Lung (tissue), 12 donors: ENCODE results near the gene NHS. TPM values are rescaled to one million over a fixed set of nuclear protein-coding genes. Genes with fewer than 3 reads are reported as not detected.

Experiments
- ATAC-seq: fragments of 200-7000 bp; cut with Tn5 transposase; one replicate; pipeline ENCODE4 v1.9.1; 2020; ENCODE audit warnings: moderate number of reproducible peaks; ENCODE audit not compliant: insufficient read depth, low FRiP score
- DNase-seq, 3 donors: peaks; one replicate each; pipeline ENCODE4 v3.0.0-alpha.2; 2013 to 2017
- H3K27ac ChIP-seq, 2 donors: one replicate each; pipeline ENCODE4 v1.5.1; 2013; ENCODE audit warnings: mild to moderate bottlenecking in 2 of 2, moderate library complexity in 2 of 2, control low read depth in 1 of 2, inconsistent platforms in 1 of 2, low read depth in 1 of 2, low read length in 1 of 2
- H3K27me3 ChIP-seq, 3 donors: one replicate each; pipeline ENCODE4 v1.5.1; 2013; ENCODE audit warnings: low read length in 2 of 3; ENCODE audit not compliant: control insufficient read depth in 3 of 3, insufficient read depth in 3 of 3
- H3K36me3 ChIP-seq, 4 donors: one replicate each; pipeline ENCODE4 v1.5.1; 2013; ENCODE audit warnings: low read length in 4 of 4, mild to moderate bottlenecking in 1 of 4, moderate library complexity in 1 of 4; ENCODE audit not compliant: control insufficient read depth in 4 of 4, insufficient read depth in 4 of 4
- H3K4me1 ChIP-seq, 5 donors: one replicate each; pipeline ENCODE4 v1.5.1; 2013; ENCODE audit warnings: low read length in 5 of 5, mild to moderate bottlenecking in 2 of 5, moderate library complexity in 1 of 5; ENCODE audit not compliant: control insufficient read depth in 5 of 5, insufficient read depth in 5 of 5
- H3K4me3 ChIP-seq: one replicate; pipeline ENCODE4 v1.5.1; 2013; ENCODE audit warnings: mild to moderate bottlenecking, control low read depth, moderate library complexity
- H3K9ac ChIP-seq, 2 donors: one replicate each; pipeline ENCODE4 v1.5.1; 2013; ENCODE audit warnings: low read length in 2 of 2, control low read depth in 1 of 2; ENCODE audit not compliant: insufficient read depth in 1 of 2
- H3K9me3 ChIP-seq, 4 donors: one replicate each; pipeline ENCODE4 v1.5.1; 2013; ENCODE audit warnings: low read length in 3 of 4, mild to moderate bottlenecking in 1 of 4, moderate library complexity in 1 of 4; ENCODE audit not compliant: control insufficient read depth in 4 of 4, insufficient read depth in 3 of 4
- WGBS, 2 donors: extraction: QIAGEN DNeasy Blood & Tissue Kit; methylation state at CpG; one replicate each; pipeline ENCODE4 v1.1.7; 2013; 5-methylcytosine and 5-hydroxymethylcytosine counted together
- polyA plus RNA-seq, 2 donors: library from polyadenylated mRNA; stranded (reverse); fragments of 200-250 nt; gene quantifications; one replicate each; pipeline ENCODE4 v1.2.1, GENCODE V29; 2013
- total RNA-seq, 2 donors: library from RNA; depleted of rRNA in 1 of 2; stranded (reverse); fragments of >200 nt in 1 of 2; gene quantifications; one replicate each; pipeline ENCODE4 v1.2.1, GENCODE V29; 2014 to 2021
- TF ChIP-seq, protein P1 (sequence below): IDR thresholded peaks from 2 replicates; pipeline ENCODE4 v1.5.1; 2012; ENCODE audit warnings: mild to moderate bottlenecking; ENCODE audit errors: control extremely low read depth, extremely low read depth
- donor health status: control.
- donor health status: control.
- donor health status: Bipolar disorder and iron deficiency.
- donor health status: healthy.
- donor health status: DM: yes; HTN: yes; CAD: no.

Gene NHS
- total and polyA plus RNA-seq, 4 donors = 0.46 to 2.0 (median 1.4) TPM

DNA sequence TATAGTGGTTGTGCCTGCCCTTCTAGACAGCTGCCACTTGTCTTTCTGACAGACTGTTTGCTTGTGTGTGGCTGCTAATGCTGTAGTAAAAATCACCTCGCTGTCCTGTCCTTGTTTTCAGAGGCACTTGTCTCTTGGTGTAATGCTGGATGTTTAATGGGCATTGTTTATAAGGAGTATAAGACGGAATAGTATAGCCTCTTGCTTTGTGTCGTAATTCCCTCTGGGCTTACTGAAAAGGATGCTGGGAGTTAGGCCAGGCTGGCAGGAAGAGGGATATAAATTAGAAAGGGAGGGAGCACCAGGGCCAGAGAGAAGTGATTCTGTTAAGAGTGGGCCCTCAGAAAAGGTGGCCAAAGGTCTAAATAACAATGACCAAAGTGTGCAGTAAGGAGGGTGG is 29.0 kb downstream of the NHS start:
- ATAC-seq = no peak
- 67 to 89% methylated on average over 3 of the region's 3 CpGs for WGBS, 2 donors
- Histone ChIP-seq H3K27ac (no peak overlapping the region), H3K27me3 (peaks cover 6 to 24% (median 16%) of the 10 kb centered on the region in 3 donors), H3K36me3 (no peaks in the 10 kb centered on the region), H3K9ac (no peak overlapping the region), H3K9me3 (no peaks in the 10 kb centered on the region), H3K4me1 (no peaks in the 10 kb centered on the region), H3K4me3 (no peak overlapping the region)
- TF ChIP-seq, protein P1, sequence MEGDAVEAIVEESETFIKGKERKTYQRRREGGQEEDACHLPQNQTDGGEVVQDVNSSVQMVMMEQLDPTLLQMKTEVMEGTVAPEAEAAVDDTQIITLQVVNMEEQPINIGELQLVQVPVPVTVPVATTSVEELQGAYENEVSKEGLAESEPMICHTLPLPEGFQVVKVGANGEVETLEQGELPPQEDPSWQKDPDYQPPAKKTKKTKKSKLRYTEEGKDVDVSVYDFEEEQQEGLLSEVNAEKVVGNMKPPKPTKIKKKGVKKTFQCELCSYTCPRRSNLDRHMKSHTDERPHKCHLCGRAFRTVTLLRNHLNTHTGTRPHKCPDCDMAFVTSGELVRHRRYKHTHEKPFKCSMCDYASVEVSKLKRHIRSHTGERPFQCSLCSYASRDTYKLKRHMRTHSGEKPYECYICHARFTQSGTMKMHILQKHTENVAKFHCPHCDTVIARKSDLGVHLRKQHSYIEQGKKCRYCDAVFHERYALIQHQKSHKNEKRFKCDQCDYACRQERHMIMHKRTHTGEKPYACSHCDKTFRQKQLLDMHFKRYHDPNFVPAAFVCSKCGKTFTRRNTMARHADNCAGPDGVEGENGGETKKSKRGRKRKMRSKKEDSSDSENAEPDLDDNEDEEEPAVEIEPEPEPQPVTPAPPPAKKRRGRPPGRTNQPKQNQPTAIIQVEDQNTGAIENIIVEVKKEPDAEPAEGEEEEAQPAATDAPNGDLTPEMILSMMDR = no peak
- no peak for DNase-seq

DNA sequence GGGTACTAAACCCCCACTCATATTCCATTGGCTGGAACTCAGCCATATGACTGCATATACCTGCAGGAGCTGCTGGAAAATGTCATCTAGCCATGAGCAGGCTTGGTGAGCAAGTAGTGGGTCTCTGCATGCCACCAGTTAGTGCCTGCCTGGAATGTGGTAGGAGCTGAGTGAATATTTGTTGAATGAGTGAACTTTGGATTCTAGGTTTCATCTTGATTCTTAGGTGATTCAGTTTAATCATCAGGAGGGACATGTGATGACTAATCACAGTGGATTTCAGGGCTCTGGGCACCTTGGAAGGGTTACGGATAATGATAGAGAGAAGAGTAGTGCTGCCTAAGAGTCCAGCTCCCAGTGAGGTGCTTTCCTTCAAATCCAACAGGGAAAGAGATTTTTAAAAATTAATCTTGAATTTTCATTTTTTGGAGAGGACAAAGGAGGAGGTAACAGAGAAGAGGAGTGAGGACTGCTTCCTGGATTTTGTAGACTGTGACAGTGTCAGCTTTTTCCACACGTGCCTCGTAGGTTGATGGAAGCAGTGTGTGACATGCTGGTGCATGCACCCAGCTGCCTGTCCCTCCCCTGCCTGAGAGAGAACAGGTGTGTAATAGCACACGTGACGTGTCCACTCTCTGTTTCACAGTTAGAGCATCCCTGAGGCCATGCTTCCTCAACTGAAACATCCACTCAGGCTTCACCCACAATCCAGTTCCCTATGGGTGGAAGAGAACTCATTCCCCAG is 30.4 kb downstream of the NHS start:
- Histone ChIP-seq H3K9me3 (no peaks in the 10 kb centered on the region), H3K36me3 (no peaks in the 10 kb centered on the region), H3K4me1 (no peaks in the 10 kb centered on the region), H3K27me3 (peaks cover 3 to 31% (median 13%) of the 10 kb centered on the region in 3 donors), H3K4me3 (no peak overlapping the region), H3K27ac (no peak overlapping the region), H3K9ac (no peak overlapping the region)
- DNase-seq (no peak), ATAC-seq (no peak)
- TF ChIP-seq, protein P1 = no peak
- 75 to 94% methylated on average over 5 of the region's 5 CpGs for WGBS, 2 donors

DNA sequence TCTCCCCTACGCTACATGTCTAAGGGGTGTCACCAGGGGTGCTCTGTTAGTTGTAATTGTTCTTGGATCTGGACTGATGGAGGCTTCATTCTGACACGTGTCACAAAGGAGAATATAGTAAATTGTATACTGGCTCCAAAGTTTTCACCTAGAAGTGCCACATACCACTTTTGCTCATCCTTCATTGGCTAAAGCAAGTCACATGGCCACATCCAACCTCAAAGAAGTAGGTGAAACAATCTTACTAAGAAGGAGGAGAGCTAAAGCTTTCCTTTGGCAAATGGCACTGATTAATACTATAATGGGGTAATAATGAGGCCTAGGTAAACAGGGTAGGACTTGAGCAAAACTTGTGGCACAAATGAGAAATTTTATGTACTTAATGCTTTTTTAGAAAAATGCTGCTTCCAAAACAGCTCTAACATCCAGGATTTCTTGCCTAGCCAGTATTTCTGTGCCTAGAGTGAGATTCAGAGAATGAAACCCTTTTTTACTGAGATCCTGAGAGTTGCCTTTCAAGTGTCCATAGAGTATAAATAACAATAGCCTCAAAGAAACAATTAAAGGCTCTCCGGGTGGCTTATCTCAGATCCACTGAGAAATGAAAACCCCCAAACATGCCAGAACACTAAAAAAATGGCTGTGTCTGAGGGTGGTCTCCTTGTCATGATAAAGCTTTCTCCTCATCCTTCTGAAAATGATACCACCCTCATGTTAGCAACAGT is 34.7 kb downstream of the NHS start:
- TF ChIP-seq, protein P1 = no peak
- H3K27me3 ChIP-seq = peaks cover 3 to 46% (median 35%) of the 10 kb centered on the region in 3 donors
- DNase-seq = peak in 2 of 3 donors; percentile 23 to 28
- H3K4me1 ChIP-seq = peaks cover 0 to under 1% (median 0%) of the 10 kb centered on the region in 5 donors
- no peak overlapping the region for H3K9ac ChIP-seq
- H3K4me3 ChIP-seq = no peak overlapping the region
- ATAC-seq = no peak
- no peak overlapping the region for H3K27ac ChIP-seq
- WGBS, 2 donors = 78 to 86% methylated on average over 3 of the region's 3 CpGs
- no peaks in the 10 kb centered on the region for H3K36me3 ChIP-seq
- no peaks in the 10 kb centered on the region for H3K9me3 ChIP-seq
